Measurements from ENCODE around the gene TP73.

GRCh38 chr1:3745590-3746381, 93.5 kb downstream of the TP73 start:
- TF ChIP-seq POLR2A (IDR thresholded peaks at IDR 0.05), result no peak
- TF ChIP-seq, protein P1, sequence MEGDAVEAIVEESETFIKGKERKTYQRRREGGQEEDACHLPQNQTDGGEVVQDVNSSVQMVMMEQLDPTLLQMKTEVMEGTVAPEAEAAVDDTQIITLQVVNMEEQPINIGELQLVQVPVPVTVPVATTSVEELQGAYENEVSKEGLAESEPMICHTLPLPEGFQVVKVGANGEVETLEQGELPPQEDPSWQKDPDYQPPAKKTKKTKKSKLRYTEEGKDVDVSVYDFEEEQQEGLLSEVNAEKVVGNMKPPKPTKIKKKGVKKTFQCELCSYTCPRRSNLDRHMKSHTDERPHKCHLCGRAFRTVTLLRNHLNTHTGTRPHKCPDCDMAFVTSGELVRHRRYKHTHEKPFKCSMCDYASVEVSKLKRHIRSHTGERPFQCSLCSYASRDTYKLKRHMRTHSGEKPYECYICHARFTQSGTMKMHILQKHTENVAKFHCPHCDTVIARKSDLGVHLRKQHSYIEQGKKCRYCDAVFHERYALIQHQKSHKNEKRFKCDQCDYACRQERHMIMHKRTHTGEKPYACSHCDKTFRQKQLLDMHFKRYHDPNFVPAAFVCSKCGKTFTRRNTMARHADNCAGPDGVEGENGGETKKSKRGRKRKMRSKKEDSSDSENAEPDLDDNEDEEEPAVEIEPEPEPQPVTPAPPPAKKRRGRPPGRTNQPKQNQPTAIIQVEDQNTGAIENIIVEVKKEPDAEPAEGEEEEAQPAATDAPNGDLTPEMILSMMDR (IDR thresholded peaks at IDR 0.05), result no peak

Data from heart left ventricle (tissue), 13 donors.